T-cell (primary cell): ENCODE results near the gene CD63. TPM values are rescaled to one million over a fixed set of nuclear protein-coding genes. Genes with fewer than 3 reads are reported as not detected.

ENCODE experiments used
- ATAC-seq, 4 experiments: fragments of 200-7000 bp in 3 of 4; fragments of 150-1000 bp in 1 of 4; cut with Tn5 transposase; replicated peaks in 1 of 4; 1 replicate in 3 of 4; 2 replicates in 1 of 4; pipeline ENCODE4 v1.10.0; 2021; ENCODE audit warnings: moderate library complexity in 3 of 4, mild to moderate bottlenecking in 2 of 4, moderate number of reproducible peaks in 1 of 4
- CTCF ChIA-PET, 2 donors: fragments of 300-600 bp; sonication (Branson Sonifier 250); formaldehyde crosslinking; loops; one replicate each; lab custom pipeline; 2022; ENCODE audit warnings: antibody characterized with exemption in 2 of 2; lab: Charles Lee
- POLR2A ChIA-PET, 2 donors: fragments of 300-600 bp; sonication (Branson Sonifier 250); formaldehyde crosslinking; loops; one replicate each; lab custom pipeline; 2022; ENCODE audit warnings: antibody characterized with exemption in 2 of 2; lab: Charles Lee
- DNase-seq, 35 experiments: peaks; one replicate each; pipeline versions ENCODE4 v3.0.0 to v3.0.0-alpha.2; 2013 to 2023
- H3K27ac ChIP-seq: one replicate; pipeline ENCODE4 v1.5.1; 2013; ENCODE audit warnings: low read length
- H3K27me3 ChIP-seq, 2 experiments: replicated peaks in 1 of 2; 1 replicate in 1 of 2; 2 replicates in 1 of 2; pipeline versions ENCODE4 v1.6.1 to v1.7.0; 2013; ENCODE audit warnings: low read length in 1 of 2, mixed read lengths in 1 of 2; ENCODE audit not compliant: control insufficient read depth in 2 of 2, insufficient read depth in 2 of 2; ENCODE audit errors: extremely low read depth in 1 of 2
- H3K36me3 ChIP-seq, 2 donors: 1 replicate in 1 of 2; 2 replicates in 1 of 2; pipeline versions ENCODE4 v1.6.1 to v1.7.0; 2013; ENCODE audit warnings: low read length in 1 of 2; ENCODE audit not compliant: control insufficient read depth in 2 of 2, insufficient read depth in 1 of 2; ENCODE audit errors: extremely low read depth in 1 of 2
- H3K4me1 ChIP-seq, 2 experiments: 1 replicate in 1 of 2; 2 replicates in 1 of 2; pipeline versions ENCODE4 v1.6.1 to v1.7.0; 2013; ENCODE audit warnings: low read length in 2 of 2, mixed read lengths in 1 of 2; ENCODE audit not compliant: insufficient read depth in 2 of 2, control insufficient read depth in 1 of 2; ENCODE audit errors: extremely low read depth in 1 of 2
- H3K4me3 ChIP-seq, 2 donors: 1 replicate in 1 of 2; 2 replicates in 1 of 2; pipeline versions ENCODE4 v1.5.1 to v1.7.0; 2013; ENCODE audit warnings: mild to moderate bottlenecking in 2 of 2, low read length in 1 of 2, moderate library complexity in 1 of 2; ENCODE audit not compliant: control insufficient read depth in 1 of 2; ENCODE audit errors: extremely low read depth in 1 of 2
- H3K9me3 ChIP-seq: 2 replicates; pipeline ENCODE4 v1.7.0; 2013
- H3K27ac Mint-ChIP-seq, 2 donors: one replicate each; pipeline ENCODE4 v1.8.0; 2020 to 2021; ENCODE audit warnings: mild to moderate bottlenecking in 2 of 2, mixed read lengths in 2 of 2
- H3K27me3 Mint-ChIP-seq, 2 donors: one replicate each; pipeline ENCODE4 v1.8.0; 2021 to 2022; ENCODE audit warnings: mixed read lengths in 2 of 2
- H3K36me3 Mint-ChIP-seq: one replicate; pipeline ENCODE4 v1.8.0; 2021; ENCODE audit warnings: mixed read lengths
- H3K4me1 Mint-ChIP-seq, 3 donors: one replicate each; pipeline ENCODE4 v1.8.0; 2020 to 2022; ENCODE audit warnings: mixed read lengths in 3 of 3, mild to moderate bottlenecking in 1 of 3
- H3K4me3 Mint-ChIP-seq, 3 donors: one replicate each; pipeline ENCODE4 v1.8.0; 2020 to 2022; ENCODE audit warnings: mild to moderate bottlenecking in 3 of 3, mixed read lengths in 3 of 3, moderate library complexity in 3 of 3
- H3K9me3 Mint-ChIP-seq, 3 donors: one replicate each; pipeline ENCODE4 v1.8.0; 2020 to 2022; ENCODE audit warnings: mixed read lengths in 3 of 3
- WGBS: methylation state at CpG from one replicate; pipeline ENCODE4 v1.1.5; 2013; ENCODE audit warnings: missing lambda C conversion rate; ENCODE audit not compliant: insufficient coverage; 5-methylcytosine and 5-hydroxymethylcytosine counted together
- total RNA-seq, 35 experiments: library from RNA in 6 of 35; stranded (reverse) in 6 of 35; fragments of 120-200 nt in 1 of 35; gene quantifications; one replicate each; pipeline versions ENCODE4 v1.2.1 to v1.2.4 and lab custom pipeline; 2013 to 2026

CD63 gene
- total RNA-seq, 5 donors from 2014 or later (not counting 1 experiment from before 2014, with no cell fraction given), result 41.3 to 88.2 (median 73.5) TPM

- H3K36me3 Mint-ChIP-seq, result peaks cover 3% of the 10 kb centered on the region
- peak overlapping the region; percentile 83 to 89 (median 83) for H3K4me3 Mint-ChIP-seq
- peak overlapping the region; percentile 95 to 97 for H3K27ac Mint-ChIP-seq
- ATAC-seq (peak; percentile 44 to 59 (median 56)), DNase-seq (peak in 5 of 35 experiments; percentile 25 to 56 (median 32))
- 2% methylated on average over 13 of the region's 19 CpGs for WGBS
- Histone ChIP-seq H3K4me3 (peak overlapping the region; percentile 60 to 80), H3K9me3 (no peaks in the 10 kb centered on the region), H3K27me3 (no peaks in the 10 kb centered on the region), H3K4me1 (peaks cover 9 to 38% of the 10 kb centered on the region in 2 experiments), H3K36me3 (peaks cover 0 to 6% of the 10 kb centered on the region in 2 donors), H3K27ac (peak overlapping the region; percentile 87)
- H3K9me3 Mint-ChIP-seq, result no peaks in the 10 kb centered on the region
- H3K4me1 Mint-ChIP-seq, result peaks cover 27 to 40% (median 38%) of the 10 kb centered on the region in 3 donors
- ChIA-PET POLR2A (interaction anchor here in 1 of 2 donors (0.5 to 0.7 kb wide), 4 partner anchors 79 to 1190 kb away, joined by 3 to 4 read pairs (median 4); no protein-coding TSS in a partner anchor), CTCF (interaction anchor here (0.5 to 2.1 kb wide), 6 partner anchors 7 to 1337 kb away, joined by 3 to 30 read pairs (median 3); partner anchors contain the start of gene DNAJC14 (in 1 of the 2))
- no peaks in the 10 kb centered on the region for H3K27me3 Mint-ChIP-seq
These were observed 1.3 kb upstream of the CD63 start for GRCh38 chr12:55729819-55730818.

- ChIA-PET POLR2A (no interaction called here), CTCF (interaction anchor here in 1 of 2 donors (2.1 kb wide), 1 partner anchor 10 kb away, joined by 30 read pairs; no protein-coding TSS in a partner anchor)
- H3K27ac Mint-ChIP-seq, result peak overlapping the region; percentile 89 to 90
- no peaks in the 10 kb centered on the region for H3K9me3 Mint-ChIP-seq
- no peaks in the 10 kb centered on the region for H3K9me3 ChIP-seq
- H3K27me3 Mint-ChIP-seq, result no peaks in the 10 kb centered on the region
- peak overlapping the region; percentile 62 for H3K27ac ChIP-seq
- H3K4me3 Mint-ChIP-seq, result peak overlapping the region; percentile 71 to 83 (median 74)
- peak in 3 of 4 experiments; percentile 1 to 6 (median 2) for ATAC-seq
- peaks cover 3% of the 10 kb centered on the region for H3K36me3 Mint-ChIP-seq
- 1% methylated on average over 44 of the region's 61 CpGs for WGBS
- peak overlapping the region; percentile 60 to 80 for H3K4me3 ChIP-seq
- peaks cover 33 to 47% (median 45%) of the 10 kb centered on the region in 3 donors for H3K4me1 Mint-ChIP-seq
- H3K4me1 ChIP-seq, result peaks cover 9 to 45% of the 10 kb centered on the region in 2 experiments
- H3K27me3 ChIP-seq, result no peaks in the 10 kb centered on the region
- peaks cover 0 to 10% of the 10 kb centered on the region in 2 donors for H3K36me3 ChIP-seq
- DNase-seq, result peak in 1 of 35 experiments; percentile 32
These were observed 447 bp downstream of the CD63 start for GRCh38 chr12:55728186-55728938.

- H3K4me1 ChIP-seq, result peaks cover 9 to 45% of the 10 kb centered on the region in 2 experiments
- peak overlapping the region; percentile 62 for H3K27ac ChIP-seq
- Mint-ChIP-seq H3K4me3 (peak overlapping the region; percentile 71 to 83 (median 74)), H3K36me3 (peaks cover 3% of the 10 kb centered on the region), H3K4me1 (peaks cover 33 to 47% (median 45%) of the 10 kb centered on the region in 3 donors), H3K27ac (peak overlapping the region; percentile 89 to 90), H3K9me3 (no peaks in the 10 kb centered on the region), H3K27me3 (no peaks in the 10 kb centered on the region)
- peaks cover under 1 to 10% of the 10 kb centered on the region in 2 donors for H3K36me3 ChIP-seq
- WGBS, result 60% methylated on average over 3 of the region's 9 CpGs
- CTCF ChIA-PET, result no interaction called here
- no peak for ATAC-seq
- DNase-seq, result no peak
- no peaks in the 10 kb centered on the region for H3K9me3 ChIP-seq
- H3K27me3 ChIP-seq, result no peaks in the 10 kb centered on the region
- POLR2A ChIA-PET, result no interaction called here
- peak overlapping the region; percentile 46 to 60 for H3K4me3 ChIP-seq
These were observed 1.1 kb downstream of the CD63 start for GRCh38 chr12:55727643-55728185.

DNA sequence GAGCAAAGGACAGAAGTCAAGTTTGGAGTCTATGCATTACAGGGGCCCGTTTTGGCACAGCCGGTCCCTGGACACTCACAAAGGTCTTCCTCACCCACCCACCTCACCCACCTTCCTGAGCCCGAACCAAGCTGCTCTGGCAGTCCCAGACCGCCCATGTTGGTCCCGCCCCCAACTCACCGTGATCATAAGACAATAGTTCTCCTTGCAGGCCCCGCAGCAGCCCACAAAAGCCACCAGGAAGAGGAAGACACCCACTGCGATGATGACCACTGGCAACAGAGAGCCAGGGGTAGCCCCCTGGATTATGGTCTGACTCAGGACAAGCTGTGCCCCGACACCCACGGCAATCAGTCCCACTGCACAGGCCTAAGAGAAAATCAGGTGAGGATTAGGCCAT, 1.8 kb downstream of the CD63 start:
- WGBS, result 57% methylated on average over 7 of the region's 10 CpGs
- CTCF ChIA-PET, result no interaction called here
- Mint-ChIP-seq H3K27me3 (no peaks in the 10 kb centered on the region), H3K27ac (peak overlapping the region; percentile 89 to 90), H3K9me3 (no peaks in the 10 kb centered on the region), H3K4me3 (peak overlapping the region; percentile 71 to 83 (median 74)), H3K36me3 (peaks cover 3% of the 10 kb centered on the region), H3K4me1 (peaks cover 33 to 47% (median 45%) of the 10 kb centered on the region in 3 donors)
- Histone ChIP-seq H3K27me3 (no peaks in the 10 kb centered on the region), H3K36me3 (peaks cover 6 to 10% of the 10 kb centered on the region in 2 donors), H3K27ac (peak overlapping the region; percentile 33), H3K9me3 (no peaks in the 10 kb centered on the region), H3K4me3 (no peak overlapping the region), H3K4me1 (peaks cover 9 to 45% of the 10 kb centered on the region in 2 experiments)
- POLR2A ChIA-PET, result no interaction called here
- no peak for DNase-seq
- no peak for ATAC-seq

GRCh38 chr12:55725556-55725955, 3.3 kb downstream of the CD63 start:
- ATAC-seq (no peak), DNase-seq (no peak)
- no peaks in the 10 kb centered on the region for H3K9me3 ChIP-seq
- ChIA-PET POLR2A (interaction anchor here in 1 of 2 donors (0.6 kb wide), 1 partner anchor 1177 kb away, joined by 11 read pairs; no protein-coding TSS in a partner anchor), CTCF (interaction anchor here (1.3 kb wide), 3 partner anchors 10 to 13 kb away, joined by 3 to 21 read pairs (median 6); partner anchors contain the start of gene BLOC1S1 (in 1 of the 2))
- H3K27ac ChIP-seq, result no peak overlapping the region
- no peak overlapping the region for H3K4me3 ChIP-seq
- H3K36me3 Mint-ChIP-seq, result peaks cover 3% of the 10 kb centered on the region
- H3K27me3 ChIP-seq, result no peaks in the 10 kb centered on the region
- WGBS, result 91% methylated on average over 1 of the region's 3 CpGs
- peaks cover 6 to 11% of the 10 kb centered on the region in 2 donors for H3K36me3 ChIP-seq
- no peaks in the 10 kb centered on the region for H3K27me3 Mint-ChIP-seq
- H3K27ac Mint-ChIP-seq, result peak overlapping the region; percentile 61 to 62
- peak overlapping the region in 1 of 3 donors; percentile 24 for H3K4me3 Mint-ChIP-seq
- H3K9me3 Mint-ChIP-seq, result no peaks in the 10 kb centered on the region
- peaks cover 30 to 48% (median 41%) of the 10 kb centered on the region in 3 donors for H3K4me1 Mint-ChIP-seq
- H3K4me1 ChIP-seq, result peaks cover 7 to 45% of the 10 kb centered on the region in 2 experiments
